HG02610 (cell line): Measurements from ENCODE around the gene GFRA4.

Source experiments
- ATAC-seq: cut with Tn5 transposase; IDR thresholded peaks from one replicate; pipeline ENCODE4 v1.9.1; 2021; ENCODE audit warnings: mild to moderate bottlenecking, moderate library complexity; ENCODE audit not compliant: unreplicated experiment

The GFRA4 gene

GRCh38 chr20:3696200-3696599 lies 33.0 kb upstream of the GFRA4 start:
- ATAC-seq: no peak

GRCh38 chr20:3694864-3695263 lies 31.7 kb upstream of the GFRA4 start:
- ATAC-seq: no peak

GRCh38 chr20:3693376-3693775 lies 30.2 kb upstream of the GFRA4 start:
- ATAC-seq: no peak

DNA sequence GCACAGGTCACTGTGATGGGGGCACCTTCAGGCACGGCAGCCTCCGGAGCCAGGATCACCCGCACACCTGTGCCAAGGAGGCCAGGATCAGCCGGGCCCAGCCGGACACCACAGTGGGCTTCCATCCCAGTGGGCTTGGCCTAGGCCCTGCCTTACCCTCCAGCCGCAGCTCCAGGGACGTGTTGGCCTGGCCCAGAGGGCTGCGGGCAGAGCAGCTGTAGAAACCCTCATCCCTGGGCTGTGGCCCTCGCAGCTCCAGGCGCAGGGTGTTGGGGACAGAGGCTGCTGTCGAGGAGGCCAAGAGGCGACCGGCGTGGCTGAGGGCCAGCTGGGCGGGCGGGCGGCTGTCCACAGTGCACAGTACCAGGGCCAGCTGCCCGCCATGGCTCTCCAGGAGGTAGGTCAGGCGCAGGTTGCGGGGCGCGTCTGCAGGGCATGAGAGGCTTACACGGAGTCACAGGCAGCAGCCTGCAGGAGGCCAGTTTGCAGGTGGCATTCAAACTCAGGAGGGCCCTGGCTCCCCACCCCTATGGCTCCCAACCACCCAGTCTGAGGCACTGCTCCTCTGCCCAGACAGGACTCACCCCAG lies 29.6 kb upstream of the GFRA4 start:
- no peak for ATAC-seq

DNA sequence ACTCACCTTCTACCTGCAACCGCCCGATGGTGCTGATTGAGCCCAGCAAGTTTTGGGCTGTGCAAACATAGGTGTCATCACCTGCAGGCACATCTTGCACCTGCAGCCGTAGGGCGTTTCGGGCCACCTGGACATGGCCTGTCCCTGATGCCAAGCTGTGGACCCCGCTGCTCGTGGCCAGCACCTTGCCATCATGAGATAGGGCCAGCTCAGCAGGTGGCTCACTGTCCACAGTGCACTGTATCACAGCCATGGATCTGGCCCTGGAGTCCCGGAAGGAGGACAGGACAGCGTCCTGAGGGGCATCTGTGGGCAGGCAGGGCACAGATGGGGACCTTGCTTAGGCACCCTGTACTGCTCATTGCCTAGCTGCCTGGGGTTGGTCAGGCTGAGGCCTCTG lies 28.7 kb upstream of the GFRA4 start:
- ATAC-seq: no peak

DNA sequence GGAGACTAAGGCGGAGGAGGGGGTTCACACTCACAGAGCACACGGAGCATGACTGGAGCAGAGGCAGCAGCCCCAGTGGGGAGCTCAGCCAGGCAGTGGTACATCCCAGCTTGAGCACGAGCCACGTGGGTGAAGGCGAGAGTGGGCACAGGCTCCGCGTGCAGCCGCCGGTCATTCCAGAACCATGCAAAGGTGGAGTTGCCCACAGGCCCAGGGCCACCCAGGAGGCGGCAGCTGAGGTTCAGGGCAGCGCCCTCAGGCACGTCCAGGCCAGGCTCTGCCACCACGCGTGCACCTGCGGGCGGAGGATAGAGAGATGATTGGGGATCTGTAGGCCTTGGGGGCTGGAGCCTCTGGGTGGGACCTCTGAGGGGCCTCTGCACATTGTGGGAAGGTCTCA lies 28.1 kb upstream of the GFRA4 start:
- ATAC-seq: no peak

DNA sequence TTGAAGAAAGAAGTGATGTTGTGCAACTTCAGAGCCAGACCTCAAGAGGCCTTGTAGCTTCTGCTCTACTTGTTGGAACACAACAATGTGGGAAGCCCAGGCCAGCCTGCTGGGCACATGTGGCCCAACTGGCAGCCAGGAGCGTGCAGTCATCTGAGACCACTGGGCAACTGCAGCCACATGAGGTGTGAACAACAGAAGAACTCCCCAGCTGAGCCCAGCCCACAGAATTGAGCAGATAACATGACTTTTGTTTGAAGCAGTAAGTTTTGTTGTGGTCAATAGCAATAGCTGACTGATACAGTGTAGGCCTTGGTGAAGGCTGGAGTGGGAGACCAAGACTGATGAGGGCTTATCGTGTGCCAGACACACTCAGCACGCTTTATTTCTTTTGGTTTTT lies 27.2 kb upstream of the GFRA4 start:
- ATAC-seq: no peak

DNA sequence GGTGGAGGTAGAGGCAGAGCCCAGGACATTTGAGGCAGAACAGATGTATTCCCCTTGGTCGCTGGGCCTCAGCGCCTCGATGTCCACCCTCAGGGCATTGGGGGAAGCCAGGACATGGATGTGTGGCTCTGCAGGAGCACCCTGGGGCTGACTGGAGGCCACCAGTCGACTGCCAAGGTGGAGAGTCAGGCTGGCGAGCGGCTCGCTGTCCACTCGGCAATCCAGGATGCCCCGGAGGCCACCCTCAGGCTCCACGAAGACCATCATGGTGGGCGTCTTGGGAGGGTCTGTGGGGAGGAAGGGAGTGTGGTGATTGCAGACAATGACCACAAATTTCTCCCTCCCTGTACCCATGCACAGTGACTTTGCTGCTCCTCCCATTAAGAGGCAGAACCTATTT lies 26.8 kb upstream of the GFRA4 start:
- no peak for ATAC-seq

- ATAC-seq: no peak
Measured at GRCh38 chr20:3687655-3688054, 24.5 kb upstream of the GFRA4 start.

DNA sequence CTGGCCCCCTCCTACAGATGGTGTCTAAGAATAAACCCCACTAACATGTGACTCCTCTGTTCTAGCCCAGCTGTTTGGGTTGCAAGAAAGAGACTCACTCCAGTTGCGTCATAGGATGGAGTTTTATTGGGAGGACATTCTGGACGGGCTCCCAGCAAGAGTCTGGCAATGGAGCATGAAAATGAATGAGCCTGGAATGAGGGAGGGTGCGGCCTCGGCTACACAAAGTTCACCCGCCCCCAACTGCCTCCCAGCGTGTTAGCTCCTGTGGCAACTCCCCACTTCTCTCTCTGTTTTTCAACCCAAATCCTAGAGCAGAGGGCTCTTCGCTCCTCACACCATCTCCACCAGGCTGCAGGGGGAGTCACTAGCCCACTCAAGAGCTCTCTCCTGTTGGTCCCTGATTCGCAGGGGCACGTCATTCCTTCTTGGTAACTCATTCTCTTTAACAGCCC lies 23.7 kb upstream of the GFRA4 start:
- no peak for ATAC-seq

- ATAC-seq: no peak
Measured at GRCh38 chr20:3686421-3686820, 23.2 kb upstream of the GFRA4 start.

GRCh38 chr20:3685341-3685740 lies 22.1 kb upstream of the GFRA4 start:
- no peak for ATAC-seq

GRCh38 chr20:3681931-3682781 lies 19.0 kb upstream of the GFRA4 start, which contains the start of gene ADAM33:
ADAM33 (minus strand) TSS chr20:3682010; CDS start chr20:3682004, 6 bp downstream.
- ATAC-seq: no peak

DNA sequence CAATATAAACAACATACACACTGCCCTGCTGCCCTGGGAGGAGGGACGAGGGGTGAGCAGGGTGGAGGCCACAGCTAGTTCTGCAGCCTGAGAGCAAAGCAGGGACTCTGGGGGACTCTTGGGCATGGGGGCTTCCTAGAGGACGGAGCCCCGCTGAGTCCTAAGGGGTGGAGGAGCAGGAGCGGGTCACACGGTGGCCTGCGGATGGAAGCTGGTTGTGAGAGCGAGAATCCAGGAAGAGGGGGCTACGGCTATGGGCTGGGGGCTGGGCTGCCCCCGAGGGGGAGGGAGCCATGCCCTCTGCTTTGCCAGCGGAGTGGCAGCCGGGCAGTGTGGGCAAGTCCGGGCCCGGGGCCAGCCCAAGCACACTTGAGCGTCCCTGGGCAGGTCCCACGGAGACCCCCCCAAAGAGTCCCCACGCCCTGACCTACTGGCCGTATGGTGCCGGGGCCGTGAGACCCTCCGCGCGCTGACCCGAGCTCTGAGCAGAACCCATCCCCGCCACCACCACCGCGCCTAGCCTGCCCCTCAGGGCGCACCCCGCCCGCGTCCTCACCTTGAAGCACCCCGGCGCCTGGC lies 18.2 kb upstream of the GFRA4 start:
- no peak for ATAC-seq

DNA sequence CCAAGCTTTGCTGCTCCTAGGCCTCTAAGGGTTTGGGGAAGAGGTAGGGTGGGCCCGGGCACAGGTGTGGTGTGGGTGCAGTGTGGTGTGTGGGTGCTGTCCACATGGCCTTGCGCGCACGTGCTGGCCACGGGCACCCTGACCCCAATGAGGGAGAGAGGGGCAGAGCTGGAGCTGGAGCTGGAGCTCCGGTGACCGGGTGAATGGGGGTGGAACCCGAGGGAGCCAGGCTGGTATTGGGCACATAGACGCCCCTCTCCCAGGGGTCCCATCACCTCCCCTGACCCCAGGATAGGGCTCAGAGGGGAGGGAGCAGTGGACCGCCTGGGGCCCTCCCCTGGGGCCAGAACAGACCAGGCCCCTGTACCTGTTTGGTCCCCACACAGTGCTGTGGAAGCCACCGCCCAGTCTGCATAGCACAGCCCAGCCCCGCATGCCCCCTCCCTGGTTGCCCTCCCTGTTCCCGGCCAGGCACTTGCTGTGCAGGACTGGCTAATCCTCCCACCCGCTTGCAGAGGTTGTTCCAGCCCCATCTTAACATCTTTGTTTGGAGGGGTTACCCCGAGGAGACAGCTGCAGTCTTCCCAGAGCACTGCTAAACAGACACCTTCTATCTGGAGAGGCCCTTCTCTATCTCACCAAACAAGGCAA lies 17.6 kb upstream of the GFRA4 start:
- ATAC-seq: no peak

GRCh38 chr20:3679749-3680700 lies 16.8 kb upstream of the GFRA4 start:
- no peak for ATAC-seq

- ATAC-seq: no peak
Measured at GRCh38 chr20:3678856-3679720, 15.9 kb upstream of the GFRA4 start.

DNA sequence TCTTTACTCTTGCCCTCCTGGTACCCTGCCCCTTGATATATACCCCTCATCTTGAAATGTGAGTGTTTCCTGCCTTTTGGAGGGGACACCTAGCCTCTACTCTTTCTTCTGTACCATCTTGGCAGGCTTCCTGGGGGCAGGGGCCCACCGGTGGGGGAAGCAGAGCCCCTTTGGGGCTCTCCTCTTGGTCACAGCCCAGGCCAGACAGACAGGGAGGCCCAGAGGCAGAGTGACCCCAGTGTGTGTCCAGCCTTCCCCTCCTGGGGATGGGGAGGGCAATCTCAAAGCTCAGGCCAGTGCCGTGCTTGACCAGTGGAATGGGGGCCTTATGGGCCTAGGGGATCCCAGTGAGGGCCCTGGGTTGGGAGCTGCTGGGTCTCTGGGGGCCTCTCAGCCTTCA lies 15.0 kb upstream of the GFRA4 start:
- ATAC-seq: no peak

GRCh38 chr20:3677733-3678132 lies 14.5 kb upstream of the GFRA4 start:
- no peak for ATAC-seq
